VCaP (cell line): ENCODE results near the gene CIDEA.

Experiments
- H3K27ac ChIP-seq: fragments of 450-650 bp; 2 replicates; pipeline ENCODE4 v1.5.1; 2017
- TF ChIP-seq, protein P1 (sequence below): fragments of 450-650 bp; conservative IDR thresholded peaks from 2 replicates; pipeline ENCODE4 v1.5.1; 2017; ENCODE audit warnings: mild to moderate bottlenecking, moderate library complexity

Gene CIDEA

DNA sequence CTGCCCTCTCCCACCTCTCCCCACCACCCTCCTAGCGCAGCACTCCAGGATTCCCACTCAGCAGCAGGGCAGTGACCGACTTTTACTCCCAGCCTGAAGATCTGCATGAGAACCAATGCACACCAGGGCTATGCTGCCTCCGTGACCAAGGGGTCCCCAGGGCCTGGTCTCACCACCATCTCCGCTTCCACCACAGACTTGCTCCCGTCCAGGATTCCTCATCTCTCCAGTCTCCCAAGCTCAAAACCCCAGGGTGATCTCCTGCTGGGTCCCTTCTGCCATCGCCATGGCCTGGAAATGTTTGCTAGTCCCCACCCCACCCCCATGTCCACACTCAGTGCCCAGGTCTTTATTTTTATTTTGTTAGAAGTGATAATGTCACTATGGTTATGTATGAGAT is 2.1 kb upstream of the CIDEA start:
- H3K27ac ChIP-seq: no peak overlapping the region
- TF ChIP-seq, protein P1, sequence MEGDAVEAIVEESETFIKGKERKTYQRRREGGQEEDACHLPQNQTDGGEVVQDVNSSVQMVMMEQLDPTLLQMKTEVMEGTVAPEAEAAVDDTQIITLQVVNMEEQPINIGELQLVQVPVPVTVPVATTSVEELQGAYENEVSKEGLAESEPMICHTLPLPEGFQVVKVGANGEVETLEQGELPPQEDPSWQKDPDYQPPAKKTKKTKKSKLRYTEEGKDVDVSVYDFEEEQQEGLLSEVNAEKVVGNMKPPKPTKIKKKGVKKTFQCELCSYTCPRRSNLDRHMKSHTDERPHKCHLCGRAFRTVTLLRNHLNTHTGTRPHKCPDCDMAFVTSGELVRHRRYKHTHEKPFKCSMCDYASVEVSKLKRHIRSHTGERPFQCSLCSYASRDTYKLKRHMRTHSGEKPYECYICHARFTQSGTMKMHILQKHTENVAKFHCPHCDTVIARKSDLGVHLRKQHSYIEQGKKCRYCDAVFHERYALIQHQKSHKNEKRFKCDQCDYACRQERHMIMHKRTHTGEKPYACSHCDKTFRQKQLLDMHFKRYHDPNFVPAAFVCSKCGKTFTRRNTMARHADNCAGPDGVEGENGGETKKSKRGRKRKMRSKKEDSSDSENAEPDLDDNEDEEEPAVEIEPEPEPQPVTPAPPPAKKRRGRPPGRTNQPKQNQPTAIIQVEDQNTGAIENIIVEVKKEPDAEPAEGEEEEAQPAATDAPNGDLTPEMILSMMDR: no peak

DNA sequence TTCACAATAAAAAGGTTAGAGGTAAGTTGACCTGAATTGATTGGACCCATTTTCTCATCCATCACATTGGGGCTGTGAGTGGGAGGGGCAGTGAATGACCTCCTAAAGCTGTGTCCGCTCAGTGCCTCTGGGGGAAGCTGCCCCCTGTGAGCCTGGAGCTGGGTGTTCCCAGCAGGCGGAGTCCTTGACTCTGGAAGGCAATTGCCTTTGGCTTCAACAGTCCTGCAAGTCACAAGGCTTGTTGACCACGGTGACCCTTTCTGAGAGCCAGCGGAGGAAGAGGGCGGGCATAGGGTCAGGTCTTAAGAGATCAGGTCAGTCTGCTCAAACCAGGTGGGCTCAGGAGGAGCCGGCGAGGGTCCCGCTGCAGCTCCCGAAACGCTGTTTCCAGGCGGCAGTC is 1.1 kb upstream of the CIDEA start:
- no peak overlapping the region for H3K27ac ChIP-seq
- TF ChIP-seq, protein P1: no peak

DNA sequence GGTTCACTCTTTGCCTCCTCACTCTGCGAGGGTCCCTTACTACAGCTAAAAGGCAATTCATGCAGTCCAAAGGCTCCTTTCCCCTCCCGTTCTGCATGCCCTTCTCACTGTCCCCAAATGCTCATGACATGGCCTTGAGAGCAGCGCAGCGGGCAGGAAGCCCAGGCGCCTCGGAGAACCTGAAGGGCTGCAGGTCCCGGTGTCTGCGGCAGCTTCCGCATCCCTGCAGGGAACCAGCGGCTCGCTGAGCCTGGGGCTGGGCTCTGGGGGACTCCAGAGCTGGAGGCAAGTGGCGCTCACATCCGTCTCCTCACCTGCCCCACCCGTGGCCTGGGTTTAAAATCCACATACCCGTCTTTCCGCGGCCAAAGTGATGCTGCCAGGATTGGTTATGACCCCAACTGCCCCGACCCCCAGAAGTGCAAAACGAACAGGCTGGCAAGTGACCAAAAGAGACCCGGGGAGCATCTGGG is 462 bp upstream of the CIDEA start:
- H3K27ac ChIP-seq: no peak overlapping the region
- TF ChIP-seq, protein P1: no peak

DNA sequence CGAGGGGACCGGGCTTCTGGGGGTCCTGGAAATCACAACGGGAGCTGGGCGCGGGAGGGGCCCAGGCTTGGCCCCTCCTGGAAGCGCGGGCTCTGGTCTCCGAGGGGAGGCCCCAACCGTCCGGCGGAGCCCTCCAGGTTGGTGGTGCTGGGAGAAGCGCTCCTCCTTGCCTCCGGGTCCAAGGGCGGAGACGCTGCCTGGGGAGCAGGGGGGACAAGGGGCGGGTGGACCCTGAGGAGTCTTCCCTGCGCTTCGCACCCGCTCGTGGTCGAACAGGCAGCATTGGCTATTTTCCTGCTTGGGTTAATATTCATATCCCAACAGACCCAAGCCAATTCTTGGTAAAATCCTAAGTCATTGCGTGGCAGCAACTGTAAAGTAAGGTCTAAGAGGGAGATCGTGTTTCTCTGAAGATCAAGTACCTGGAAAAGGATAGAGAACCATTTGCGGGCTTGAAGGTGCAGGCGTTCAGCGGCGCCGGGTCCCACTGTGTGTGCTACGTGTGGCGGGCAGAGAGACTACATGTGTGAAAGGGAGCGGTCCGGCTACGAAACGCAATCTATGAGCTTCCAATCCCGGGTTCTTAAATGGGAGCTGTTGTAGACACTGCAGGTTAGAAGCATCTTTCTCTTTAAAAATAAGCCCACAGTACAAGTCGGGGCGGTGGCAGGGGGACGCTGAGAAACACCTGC is 805 bp downstream of the CIDEA start:
- TF ChIP-seq, protein P1: no peak
- H3K27ac ChIP-seq: no peak overlapping the region

DNA sequence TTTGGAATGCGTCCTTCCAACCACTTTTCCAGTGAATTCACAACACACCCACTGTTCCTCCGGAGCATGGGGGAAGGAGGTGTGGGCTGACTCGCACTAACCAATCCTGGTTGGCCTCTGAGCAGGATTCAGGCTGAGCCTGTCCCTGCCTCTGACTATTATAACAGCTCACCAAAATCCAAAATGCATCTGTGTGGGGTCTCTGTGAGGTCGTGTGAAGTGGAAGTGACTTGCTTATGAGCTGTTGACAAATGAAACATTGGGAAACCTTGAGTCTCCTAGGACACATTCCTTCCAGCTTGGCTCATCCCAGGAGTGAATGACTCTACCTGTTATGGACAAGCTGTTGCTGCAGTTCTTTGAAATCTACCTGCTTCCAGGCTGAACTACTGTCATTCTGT is 1.5 kb downstream of the CIDEA start:
- TF ChIP-seq, protein P1: no peak
- no peak overlapping the region for H3K27ac ChIP-seq

DNA sequence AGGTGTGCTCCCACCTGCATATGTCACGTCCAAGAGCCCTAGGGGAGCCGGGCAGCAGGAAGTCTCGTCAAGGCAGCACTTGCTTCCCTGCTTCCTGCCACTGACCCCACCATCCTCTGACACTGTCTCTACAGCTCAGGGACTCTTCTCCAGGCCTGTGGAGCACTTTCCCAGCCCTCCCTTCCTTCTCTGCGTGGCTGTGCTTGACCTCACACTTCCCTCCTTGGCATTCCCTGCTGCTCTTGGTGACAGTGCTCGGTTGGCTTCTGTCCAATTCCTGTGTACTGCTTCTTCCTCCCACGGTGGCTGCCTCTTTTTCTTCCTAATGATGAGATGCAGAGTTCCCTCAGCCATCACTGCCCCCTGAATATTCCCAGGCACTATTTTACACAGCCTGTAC is 2.8 kb downstream of the CIDEA start:
- TF ChIP-seq, protein P1: no peak

DNA sequence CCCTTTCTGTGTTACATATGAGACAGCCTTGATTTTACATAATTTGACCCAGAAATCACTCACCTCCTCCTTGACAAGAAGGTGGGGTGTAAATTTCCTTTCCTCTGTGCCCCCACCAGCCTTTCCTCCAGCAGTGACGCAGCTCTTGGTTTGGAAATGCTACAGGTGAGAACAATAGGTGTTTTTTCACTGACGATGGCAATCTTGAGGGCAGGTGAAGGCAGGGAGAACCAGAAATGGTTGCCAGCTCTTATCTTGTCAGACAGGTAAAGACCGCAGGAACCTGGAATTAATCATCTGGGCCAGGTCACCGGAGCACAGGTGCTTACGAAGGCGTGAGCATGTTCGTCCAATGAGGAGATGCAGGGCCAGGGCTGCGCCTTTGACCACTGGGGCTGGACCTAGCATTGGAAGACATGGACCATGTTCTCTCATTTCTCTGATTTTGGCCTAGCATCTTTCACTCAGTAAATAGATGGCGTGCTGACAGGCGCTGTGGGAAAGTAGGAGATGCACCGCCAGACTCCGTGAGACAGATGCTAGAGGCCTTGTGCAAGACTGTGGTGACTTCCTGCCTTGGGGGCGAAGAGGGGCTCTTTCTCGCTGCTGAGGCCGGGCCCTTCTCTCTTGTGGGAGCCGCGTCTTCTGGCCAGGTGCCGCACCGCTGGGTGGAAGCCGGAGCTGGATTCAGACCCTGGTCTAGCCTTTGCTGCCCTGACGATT is 4.0 kb downstream of the CIDEA start:
- TF ChIP-seq, protein P1: no peak
- H3K27ac ChIP-seq: no peak overlapping the region

More for the DNA sequence above, 2.8 kb downstream of the CIDEA start:
- no peak overlapping the region for H3K27ac ChIP-seq
